NCI-H748 treated with DMSO at 0.1 percent for 48 hours (cell line): ENCODE results near the gene ZNF467.

Experiments used
- DNase-seq: peaks from one replicate; lab custom pipeline; 2025; lab: John Stamatoyannopoulos, UW

Gene ZNF467

DNA sequence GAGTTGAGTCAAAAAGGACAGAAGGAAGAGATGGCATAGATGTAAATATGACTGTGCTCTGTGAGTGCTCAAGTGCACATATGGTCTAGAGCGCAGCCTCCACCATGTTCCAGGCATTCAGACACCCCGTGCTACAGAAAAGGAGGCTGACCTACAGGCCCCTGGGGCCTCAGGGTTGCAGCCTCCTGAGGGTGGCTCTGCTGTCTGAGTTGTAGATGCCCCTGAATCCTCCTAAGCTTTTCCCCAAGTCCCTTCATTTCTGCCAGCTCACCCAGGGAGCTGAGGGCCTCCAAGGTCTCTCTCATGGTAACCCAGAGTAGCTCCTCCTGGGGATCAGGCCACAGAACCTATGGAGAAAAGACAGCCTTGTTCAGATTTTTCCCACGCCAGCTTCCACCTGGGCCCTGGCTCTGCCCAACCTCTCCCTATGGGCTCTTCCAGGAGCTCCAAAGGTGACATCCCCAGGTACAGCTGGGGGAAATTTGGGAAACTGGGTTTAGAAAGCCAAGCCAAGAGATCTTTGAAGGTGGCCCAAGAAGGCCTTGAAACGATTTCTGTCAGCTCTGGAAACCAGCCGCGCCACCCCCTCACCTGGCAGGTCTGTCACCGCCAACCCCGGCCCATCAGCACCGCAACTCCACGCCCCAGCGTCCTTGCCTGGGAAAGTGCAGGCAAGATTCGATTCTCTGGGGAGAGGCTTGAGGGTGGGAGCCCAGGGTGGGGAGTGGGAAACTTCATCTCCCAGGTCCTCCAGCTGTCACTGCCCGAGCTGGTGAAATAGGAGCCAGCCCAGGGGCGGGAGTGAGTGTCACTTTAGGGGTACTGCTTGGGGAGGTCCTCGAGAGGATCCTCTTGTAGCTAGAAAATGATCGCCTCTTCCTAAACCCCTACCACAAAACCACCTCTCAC, 2.4 kb downstream of the ZNF467 start:
- DNase-seq = no peak

DNA sequence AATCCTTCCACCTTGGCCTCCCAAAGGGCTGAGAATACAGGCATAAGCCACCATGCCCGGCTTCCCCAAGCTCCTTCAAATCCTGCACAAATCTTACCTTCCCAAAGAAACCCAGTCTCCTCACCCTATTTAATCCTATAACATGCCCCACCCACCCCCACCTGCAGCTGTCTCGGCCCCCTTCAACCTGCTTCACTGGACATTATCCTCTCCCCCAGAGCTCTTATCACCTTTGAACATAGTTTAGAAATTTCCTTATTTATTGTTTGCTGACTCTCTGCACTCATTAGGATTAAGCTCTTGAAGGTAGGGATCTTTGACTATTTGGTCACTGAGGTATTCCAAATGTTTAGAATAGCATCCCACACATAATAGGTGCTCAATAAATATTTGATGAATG, 3.5 kb downstream of the ZNF467 start:
- no peak for DNase-seq

DNA sequence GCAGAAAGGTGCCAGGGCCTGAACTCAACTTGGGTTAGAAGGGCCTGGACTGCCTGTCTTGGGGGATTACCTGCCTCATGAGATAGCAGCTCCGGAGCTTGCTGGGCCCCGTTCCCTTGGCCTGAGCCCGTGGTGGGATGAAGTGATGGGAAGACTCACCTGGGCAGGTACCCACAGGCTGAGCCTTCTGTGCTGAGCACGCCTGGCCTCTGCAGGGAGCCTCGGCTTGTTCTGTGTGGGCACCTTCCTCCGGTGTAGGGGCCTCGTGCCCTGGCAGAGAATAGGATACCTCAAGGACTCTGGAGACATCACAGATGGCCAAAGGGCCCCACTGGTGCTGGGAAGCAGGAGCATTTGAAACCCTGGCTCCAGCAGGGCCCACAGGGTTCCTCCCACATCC, 4.5 kb downstream of the ZNF467 start:
- no peak for DNase-seq

DNA sequence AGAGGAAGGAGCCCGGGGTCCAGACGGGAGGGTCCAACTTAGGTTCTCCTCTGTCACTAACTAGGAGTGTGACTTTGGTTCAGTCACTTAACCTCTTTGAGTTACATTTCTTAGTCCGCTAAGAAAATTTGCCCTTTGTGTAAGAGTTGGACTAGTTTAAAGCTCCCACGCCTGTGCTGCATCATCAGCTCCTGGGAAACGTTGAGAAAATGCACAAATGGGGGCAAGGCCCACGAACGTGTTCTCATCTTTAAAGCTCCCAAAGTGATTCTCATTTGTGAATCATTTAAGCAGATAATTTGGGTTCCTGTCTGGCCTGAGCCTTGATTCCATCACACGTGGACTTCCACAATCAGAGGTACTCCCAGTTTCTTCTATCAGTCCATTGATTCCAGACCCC, 6.3 kb downstream of the ZNF467 start:
- DNase-seq = no peak

DNA sequence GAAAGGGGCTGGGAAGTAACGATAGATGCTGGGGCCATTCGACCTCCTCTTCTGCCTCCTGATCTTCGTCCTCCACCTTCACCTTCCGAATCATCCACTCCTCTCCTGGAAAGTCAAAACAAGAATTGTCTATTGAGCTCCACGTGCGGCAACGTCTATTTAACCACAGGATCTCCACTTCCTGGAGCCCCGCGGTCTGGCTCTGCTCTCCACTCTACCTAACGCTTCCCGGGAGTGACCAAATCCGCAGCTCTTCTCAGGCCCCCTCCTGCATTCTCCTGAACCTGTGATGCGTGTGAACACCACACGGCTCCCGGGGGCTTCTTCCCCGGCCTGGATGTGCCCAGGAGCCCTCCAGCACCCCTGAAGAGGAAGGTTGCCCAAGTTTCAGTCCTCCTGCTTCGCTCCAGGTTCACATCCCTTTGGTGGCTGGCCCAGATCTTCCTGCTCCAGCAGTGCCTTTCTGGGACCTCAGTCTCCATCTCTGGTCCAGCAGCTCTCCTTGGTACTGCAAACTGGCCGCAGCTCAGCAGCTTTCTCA, 7.2 kb downstream of the ZNF467 start:
- DNase-seq = no peak

DNA sequence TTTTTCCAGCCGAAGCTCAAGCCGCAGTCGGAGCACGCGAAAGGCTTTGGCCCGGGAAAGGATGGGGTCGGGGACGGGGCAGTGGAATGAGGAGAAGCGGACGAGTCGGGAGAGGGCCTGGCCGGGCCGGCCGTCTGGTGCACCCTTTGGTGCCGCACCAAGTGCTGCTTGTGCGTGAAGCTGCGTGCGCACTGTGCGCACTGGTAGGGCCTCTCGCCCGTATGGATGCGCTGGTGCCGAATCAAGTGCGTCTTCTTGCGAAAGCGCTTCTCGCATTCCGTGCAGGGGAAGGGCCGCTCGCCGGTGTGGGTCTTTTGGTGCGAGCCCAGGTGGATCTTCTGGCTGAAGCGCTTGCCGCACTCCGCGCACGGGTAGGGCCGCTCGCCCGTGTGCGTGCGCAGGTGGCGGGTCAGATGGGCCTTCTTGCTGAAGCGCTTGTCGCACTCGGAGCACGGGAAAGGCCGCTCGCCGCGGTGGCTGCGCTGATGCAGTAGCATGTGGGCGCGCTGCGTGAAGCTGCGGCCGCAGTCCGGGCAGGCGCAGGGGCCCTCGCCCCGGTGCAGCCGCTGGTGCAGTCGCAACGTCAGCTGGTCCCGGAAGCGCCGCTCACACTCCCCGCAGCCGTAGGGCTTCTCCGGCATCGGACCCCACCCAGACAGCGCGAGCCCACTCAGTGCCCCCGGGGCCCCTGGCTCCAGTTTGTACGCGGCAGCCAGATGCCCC, 7.8 kb downstream of the ZNF467 start:
- no peak for DNase-seq

DNA sequence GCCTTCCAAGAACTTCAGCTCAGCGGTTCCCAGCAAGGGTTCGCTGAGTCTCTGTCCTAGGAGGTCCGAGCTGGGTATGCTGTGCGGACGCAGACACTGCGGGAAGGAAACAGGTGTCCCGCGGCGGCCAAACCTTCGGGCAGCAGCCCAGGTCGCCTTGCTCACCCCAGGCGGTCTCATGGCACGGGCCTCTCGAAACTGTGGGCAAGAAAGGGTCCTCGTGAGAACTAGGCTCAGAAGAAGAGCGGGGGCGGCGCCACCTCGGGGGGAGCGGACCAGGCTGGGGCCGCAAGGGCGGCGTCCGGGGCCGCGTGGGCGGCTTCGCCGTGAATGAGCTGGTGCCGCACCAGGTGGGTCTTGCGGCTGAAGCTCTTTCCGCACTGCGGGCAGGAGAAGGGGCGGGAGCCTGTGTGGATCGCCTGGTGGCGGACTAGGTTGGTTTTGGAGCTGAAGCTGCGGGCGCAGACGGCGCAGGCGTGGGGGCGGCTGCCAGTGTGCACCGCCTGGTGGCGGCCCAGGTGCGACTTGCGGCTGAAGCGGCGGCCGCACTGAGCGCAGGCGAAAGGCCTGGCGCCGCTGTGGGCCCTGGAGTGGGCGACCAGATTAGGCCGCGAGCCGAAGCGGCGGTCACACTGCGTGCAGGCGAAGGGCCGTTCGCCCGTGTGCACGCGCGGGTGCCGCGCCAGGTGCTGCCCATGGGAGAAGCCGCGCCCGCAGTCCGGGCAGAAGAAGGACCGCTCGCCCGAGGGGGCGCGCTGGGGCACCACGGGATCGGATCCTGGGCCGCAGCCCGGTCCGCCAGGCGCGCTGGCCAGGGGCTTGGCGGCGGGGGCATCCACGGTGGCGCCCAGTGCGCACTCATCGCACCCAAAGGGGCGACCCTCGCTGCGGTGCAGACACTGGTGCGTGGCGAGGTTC, 8.6 kb downstream of the ZNF467 start:
- peak; percentile 8 for DNase-seq

DNA sequence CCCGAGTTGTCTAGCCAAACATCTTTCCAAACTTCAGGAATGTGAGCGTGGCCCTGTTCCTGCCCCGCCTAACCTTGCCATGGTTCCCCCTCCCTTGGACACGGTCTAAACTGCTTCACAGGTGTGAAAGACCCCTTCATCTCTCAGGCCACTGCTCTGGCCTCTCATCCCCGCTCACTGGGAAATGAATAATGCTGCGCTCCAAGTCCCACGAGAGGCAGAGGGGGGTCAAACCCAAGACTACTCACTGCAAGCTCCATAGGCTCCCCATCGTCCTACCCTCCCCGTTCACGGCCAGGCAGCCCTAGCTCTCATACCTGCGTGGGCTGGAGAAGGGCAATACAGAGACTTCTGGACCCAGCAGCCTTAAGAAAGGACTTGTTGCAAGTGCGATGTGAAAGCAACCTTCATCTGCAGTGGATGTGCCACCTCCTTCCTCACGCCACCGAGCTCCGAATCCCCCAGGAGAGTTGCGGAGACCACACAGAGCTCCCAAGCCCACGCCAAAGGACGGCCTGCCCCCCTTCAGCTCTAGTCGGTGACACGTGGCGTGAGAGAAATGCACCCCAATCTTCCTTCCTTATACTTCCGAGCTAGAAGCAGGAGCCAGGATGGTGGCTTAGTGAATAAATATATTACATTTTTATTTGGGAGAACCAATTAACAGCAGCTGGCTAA, 9.7 kb downstream of the ZNF467 start:
- no peak for DNase-seq

DNA sequence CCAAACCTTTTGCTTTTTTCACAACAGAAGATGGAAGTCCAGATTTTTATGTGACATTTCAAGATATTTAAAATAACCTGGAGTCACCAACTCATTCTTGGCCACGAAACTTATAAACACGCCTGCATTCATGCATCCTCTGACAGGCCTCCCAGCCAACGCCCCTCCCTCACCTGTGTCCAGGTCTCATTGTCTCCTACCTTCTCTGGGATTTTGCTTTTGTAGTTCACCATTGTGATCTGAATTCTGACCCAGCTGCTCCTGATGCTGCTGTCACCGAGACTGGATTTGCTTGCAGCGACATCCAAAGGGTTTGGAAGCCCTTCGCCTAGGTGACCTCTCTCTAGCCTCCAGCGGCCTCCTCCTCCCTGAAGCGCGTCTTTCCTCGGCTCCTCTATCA, 10.8 kb downstream of the ZNF467 start:
- DNase-seq = no peak

DNA sequence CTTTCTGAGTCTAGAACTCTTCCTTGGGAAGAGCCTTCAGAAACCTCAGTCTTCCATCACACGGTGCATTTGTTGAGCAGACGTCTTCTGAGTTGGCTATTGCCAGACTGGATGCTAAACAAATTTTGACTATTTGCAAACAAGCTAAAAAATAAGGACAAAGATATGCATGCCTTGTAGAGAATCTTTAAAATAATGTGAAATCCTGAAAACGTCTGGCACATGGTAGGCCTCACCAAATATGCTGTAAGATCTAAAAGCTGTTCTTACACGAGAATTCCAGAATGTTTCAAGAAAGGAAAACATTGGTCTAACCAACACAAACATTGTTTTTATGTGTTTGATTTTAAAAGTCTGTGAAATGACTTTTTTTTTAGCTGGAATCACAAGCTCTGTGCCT, 11.3 kb downstream of the ZNF467 start:
- no peak for DNase-seq

DNA sequence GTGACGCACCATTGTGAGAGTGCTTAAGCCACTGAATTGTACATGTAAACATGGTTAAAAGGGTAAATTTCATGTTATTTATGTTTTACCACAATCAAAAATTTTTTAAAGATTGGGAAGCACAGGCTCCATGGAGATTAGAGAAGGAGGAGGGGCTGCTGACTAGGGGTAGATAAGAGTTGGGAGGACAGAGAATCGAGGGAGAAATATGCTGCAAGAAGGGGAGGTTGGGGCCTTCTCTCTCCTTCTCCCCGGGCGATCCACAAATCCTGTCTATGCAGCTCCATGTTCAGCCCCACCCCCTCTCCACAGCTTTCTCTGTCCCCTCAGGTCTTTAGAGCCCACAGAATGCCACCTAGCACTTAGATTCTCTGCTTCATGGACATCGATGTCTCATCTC, 12.1 kb downstream of the ZNF467 start:
- DNase-seq = no peak

DNA sequence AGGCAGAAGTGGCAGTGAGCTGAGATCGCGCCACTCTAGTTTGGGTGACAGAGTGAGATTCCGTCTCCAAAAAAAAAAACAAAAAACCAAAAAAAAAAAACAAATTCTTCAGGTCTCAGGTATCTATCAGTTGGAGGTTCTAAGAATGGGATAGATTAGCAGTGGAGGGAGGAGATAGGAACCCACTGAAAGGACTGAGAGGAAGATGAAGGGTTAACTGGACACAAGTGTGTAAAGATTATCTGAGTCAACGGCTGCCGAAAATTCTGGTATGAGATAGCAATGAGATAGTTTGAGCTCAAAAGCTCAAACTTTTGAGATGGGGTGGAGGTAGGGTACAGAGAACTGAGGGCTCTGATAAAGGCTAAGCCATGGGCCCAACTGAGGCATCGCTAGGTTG, 12.8 kb downstream of the ZNF467 start:
- DNase-seq = no peak

DNA sequence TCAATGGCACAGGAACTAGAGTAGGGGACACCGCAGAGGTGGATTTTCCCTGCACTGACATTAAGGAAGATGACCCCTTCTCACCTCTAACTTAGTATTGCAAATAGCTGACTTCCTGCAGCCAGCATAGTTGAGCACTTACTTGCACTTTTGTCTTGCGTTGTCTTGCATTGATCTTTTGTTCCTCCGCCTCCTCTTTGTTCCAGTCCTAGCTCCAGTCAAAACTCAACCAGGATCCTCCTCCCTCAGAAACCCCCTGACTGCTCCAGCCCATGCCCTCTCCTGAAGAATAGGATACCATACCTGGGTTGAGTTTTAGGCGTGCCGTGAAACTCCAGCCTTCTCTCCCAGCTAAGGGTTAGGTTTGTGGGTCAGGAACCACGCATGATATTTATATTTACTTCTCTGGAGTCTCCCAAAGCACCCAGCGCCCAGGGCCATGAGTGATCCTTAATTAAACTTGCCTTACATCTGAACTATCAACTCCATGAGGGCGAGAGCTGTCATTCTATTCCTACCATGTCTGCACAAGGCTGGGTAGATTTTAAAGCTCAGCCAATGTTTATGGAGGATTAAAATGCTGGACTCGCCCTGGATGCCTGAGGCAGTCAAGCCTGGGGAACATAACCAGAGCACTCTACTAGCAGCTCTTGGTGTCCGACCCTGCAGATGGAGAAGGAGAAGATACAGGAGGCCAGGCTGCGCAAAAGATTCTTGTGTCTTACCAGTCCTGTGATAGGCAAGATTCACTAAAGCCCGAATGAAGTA, 14.1 kb downstream of the ZNF467 start:
- no peak for DNase-seq

DNA sequence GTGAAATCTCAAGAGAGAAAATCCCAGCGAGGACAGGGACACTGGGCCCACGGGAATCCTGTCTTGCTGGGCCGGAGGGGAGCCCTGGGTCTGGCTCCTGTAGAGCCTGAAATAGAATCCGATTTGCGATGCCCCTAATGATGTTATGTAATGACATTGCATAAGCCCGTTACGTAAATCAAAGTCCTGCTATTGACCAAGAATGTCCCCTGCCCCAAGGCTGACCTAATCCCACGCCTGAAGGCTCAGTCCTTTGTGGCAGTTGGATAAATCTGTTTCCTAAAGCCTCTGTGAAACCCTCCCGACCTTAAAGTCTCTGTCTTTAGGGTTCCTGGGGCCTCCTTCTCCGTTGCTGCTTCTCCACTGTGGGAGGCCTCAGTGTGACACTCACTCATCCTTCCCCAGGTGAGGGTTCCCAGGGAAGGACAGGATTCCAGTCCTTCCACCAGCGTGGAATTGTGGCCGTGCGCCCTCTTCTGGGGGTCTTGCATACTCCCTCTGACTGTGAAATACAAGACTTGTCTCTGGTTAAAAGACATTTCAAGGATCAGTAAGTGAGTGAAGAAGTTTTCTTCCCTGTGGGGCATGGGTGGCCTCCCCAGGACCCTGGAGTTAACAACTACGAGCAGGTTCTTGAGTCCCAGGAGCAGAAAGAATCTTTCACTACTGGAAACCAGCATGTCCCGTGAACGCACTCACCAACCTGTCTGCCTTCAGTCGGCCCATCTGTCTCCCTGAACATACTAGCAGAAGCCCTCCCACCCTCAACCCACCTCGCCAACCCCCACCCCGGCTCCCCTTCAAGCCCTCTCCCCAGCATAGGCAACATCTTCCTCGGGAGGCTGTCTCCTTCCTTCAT, 19.8 kb downstream of the ZNF467 start:
- no peak for DNase-seq

DNA sequence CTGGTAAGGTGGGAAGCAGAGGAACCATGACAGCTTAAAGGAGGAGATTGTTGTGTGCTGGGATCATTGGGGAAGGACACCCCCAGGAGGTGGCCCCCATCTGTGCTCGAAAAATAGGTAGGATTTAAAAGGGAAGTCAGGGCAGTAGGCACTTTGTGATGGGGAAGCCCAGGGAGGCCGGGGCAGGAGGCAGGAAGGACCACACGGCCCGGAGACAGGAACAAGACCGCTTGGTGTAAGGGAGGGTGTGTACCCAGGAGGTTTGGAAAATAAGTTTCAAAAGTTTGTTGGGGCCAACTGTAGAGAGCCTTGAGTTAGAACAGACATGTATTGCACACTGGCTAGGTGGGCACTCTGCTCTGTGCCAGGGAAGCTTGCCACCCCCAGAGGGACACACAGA, 20.7 kb downstream of the ZNF467 start:
- no peak for DNase-seq

DNA sequence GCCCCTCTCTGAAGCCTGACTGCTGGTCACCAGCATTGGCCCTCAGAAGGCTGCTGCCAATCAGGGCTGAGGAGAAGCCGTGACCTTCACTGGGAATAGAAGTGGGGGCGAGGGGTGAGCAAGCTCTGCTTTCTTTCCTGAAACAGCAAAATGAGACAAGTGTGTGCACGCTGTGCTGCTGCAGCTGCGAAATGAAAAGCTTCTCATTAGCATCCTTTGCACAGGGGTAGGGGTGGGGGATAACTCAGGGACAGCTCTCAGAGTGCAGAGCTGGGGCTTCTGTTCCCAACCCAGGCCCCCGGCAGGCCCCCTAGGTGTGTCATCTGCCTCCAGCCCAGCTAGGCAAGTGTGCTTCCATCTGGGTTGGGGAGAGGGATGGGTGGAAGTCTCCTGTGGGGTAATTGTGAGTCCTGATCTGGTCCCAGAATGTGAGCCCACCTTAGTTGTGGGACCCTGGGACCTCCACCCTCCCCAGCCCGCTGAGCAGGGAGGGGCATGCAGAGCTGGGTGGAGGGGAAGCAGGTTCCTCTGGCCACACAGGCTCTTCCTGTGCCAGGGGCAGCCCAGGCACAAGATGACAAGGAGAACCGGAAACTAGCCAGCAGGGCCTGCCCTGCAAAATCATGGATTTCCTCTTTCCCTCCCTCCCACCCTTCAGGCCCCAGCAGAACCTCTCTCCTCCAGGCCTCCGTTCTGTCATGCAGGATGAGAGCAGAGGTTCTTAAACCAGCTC, 22.2 kb downstream of the ZNF467 start:
- no peak for DNase-seq

DNA sequence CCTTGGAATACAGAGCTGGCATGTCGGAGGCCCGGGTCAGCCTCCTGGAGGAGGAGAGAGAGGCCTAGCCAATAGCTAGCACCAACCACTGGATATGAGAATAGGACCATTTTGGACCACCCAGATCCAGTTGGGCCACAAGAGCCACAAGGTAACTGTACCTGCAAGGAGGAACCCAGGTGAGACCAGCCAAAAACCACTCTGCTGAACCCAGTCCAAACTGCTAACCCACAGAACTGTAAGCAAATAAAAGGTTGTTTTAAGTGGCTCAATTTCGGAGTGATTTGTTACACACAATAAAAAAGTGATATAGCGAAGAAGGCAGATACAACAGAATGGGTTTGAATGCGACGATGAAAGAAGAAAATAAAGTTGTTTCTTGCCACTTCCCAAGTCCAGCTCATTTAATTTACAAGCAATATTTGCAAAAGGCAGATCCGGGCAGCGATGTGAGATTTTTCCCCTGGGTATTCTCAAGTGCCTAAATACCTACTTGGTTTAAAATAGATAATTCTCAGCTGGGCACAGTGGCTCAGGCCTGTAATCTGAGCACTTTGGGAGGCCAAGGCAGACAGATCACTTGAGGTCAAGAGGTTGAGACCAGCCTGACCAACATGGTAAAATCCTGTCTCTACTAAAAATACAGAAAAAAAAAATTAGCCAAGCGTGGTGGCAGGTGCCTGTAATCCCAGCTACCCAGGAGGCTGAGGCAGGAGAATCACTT, 23.1 kb downstream of the ZNF467 start:
- no peak for DNase-seq

DNA sequence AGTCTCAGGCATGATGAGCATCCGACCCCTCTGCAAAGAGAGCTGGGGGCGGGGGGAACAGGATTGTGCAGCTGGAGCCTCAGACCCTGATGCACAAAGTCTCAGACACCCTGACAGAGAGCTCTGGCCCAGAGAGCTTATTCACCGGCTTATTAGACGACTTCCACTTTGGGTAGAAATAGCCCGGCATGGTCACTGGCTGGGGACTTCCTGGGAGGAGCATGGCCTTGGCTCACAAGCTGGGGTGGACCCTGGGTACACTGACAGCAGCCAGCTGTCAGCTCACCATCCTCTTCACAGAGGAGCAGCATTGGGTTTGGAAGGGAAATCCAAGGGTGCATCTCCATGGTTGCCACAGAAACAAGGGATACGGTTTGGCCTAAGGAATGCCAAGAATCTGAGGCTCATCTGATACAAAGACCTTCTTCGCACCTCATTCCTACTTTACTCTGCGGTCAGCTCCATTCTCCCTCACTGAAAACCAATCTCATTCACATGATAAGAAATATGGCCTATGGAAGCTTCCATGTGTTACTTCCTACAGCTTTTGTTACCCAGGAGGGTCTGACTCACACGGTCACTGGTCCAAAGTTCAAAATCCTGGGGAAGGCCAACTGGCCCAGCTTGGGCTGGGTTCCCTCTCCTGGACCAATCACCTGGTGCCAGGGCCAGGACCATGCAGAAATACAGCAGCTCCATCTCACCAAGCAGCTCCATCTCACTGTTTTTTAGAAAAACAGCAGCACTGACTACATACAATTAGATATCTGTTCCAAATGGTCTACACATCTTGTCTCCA, 25.1 kb downstream of the ZNF467 start:
- DNase-seq = no peak
